Stomach smooth muscle (tissue), 2 donors: ENCODE measurements around the gene MARCHF9.

Experiments
- H3K27ac ChIP-seq: one replicate; pipeline ENCODE4 v1.7.0; 2013; ENCODE audit warnings: mild to moderate bottlenecking, low read length, inconsistent platforms
- H3K27me3 ChIP-seq, 2 donors: one replicate each; pipeline ENCODE4 v1.7.0; 2013; ENCODE audit warnings: low read length in 2 of 2; ENCODE audit not compliant: insufficient read depth in 2 of 2, control insufficient read depth in 1 of 2
- H3K36me3 ChIP-seq, 2 donors: one replicate each; pipeline ENCODE4 v1.7.0; 2013; ENCODE audit warnings: low read length in 2 of 2; ENCODE audit not compliant: control insufficient read depth in 2 of 2, insufficient read depth in 2 of 2
- H3K4me1 ChIP-seq: one replicate; pipeline ENCODE4 v1.7.0; 2013; ENCODE audit warnings: low read length; ENCODE audit not compliant: control insufficient read depth, insufficient read depth
- H3K4me3 ChIP-seq, 2 donors: one replicate each; pipeline ENCODE4 v1.7.0; 2013; ENCODE audit warnings: low read length in 2 of 2
- H3K9ac ChIP-seq, 2 donors: one replicate each; pipeline ENCODE4 v1.7.0; 2013; ENCODE audit warnings: low read length in 2 of 2, mild to moderate bottlenecking in 1 of 2
- H3K9me3 ChIP-seq, 2 donors: one replicate each; pipeline ENCODE4 v1.7.0; 2013; ENCODE audit warnings: low read length in 2 of 2; ENCODE audit not compliant: control insufficient read depth in 2 of 2
- donor health status: healthy.
- donor health status: Pancreatic carcinoma.

Gene MARCHF9

GRCh38 chr12:57740656-57741412 is 14.1 kb upstream of the MARCHF9 start:
- H3K27ac ChIP-seq = no peak overlapping the region
- H3K27me3 ChIP-seq = peaks cover 40 to 45% of the 10 kb centered on the region in 2 donors
- peaks cover 35% of the 10 kb centered on the region for H3K4me1 ChIP-seq
- no peaks in the 10 kb centered on the region for H3K36me3 ChIP-seq
- H3K9me3 ChIP-seq = no peaks in the 10 kb centered on the region
- no peak overlapping the region for H3K9ac ChIP-seq
- H3K4me3 ChIP-seq = peak overlapping the region in 1 of 2 donors; percentile 15

DNA sequence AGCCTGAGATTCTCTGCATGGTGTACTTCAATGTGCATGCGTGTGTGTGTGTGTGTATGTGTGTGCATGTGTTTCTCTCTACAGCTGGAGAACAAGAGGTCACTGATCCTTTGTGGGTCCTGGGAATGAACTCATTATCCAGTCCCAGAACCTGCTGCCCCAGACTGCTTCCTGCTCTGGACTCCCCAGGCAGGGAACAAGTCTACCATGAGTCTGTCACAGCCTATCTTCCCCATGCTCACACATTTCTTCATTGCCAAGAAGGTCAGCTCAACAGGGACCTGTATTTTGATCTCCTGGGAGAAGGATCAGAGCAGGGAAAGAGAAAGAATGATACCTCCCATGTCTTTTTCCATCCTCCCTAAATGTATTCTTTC is 13.5 kb upstream of the MARCHF9 start:
- H3K27ac ChIP-seq = no peak overlapping the region
- no peak overlapping the region for H3K9ac ChIP-seq
- H3K4me1 ChIP-seq = peaks cover 29% of the 10 kb centered on the region

GRCh38 chr12:57741844-57742738 is 12.8 kb upstream of the MARCHF9 start:
- Histone ChIP-seq H3K9me3 (no peaks in the 10 kb centered on the region), H3K4me1 (peaks cover 22% of the 10 kb centered on the region), H3K27ac (no peak overlapping the region), H3K9ac (no peak overlapping the region), H3K36me3 (no peaks in the 10 kb centered on the region), H3K27me3 (peaks cover 30 to 32% of the 10 kb centered on the region in 2 donors), H3K4me3 (no peak overlapping the region)

More for the DNA sequence above, 13.5 kb upstream of the MARCHF9 start:
- H3K9me3 ChIP-seq = no peaks in the 10 kb centered on the region
- peak overlapping the region in 1 of 2 donors; percentile 15 for H3K4me3 ChIP-seq
- H3K27me3 ChIP-seq = peaks cover 37 to 39% of the 10 kb centered on the region in 2 donors
- H3K36me3 ChIP-seq = no peaks in the 10 kb centered on the region

DNA sequence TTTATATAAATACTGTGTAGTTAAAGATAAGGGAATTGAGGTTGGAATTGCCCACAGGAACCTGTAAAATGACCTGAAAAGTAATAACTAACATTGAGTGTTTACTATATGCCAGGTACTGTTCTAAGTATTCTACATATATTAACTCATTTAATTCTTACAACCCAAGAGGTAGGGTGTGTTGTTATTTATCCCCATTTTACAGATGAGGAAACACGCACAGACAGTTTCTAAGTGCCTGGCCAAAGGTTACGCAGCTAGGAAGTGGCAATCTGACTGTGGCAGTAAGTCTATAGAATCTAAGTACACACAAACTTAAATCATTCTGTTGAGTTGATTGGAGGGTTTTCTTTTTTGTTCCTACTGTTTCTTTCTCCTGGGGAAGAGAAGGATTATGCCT is 11.1 kb upstream of the MARCHF9 start:
- peak overlapping the region; percentile 87 to 98 for H3K4me3 ChIP-seq
- peaks cover 3 to 8% of the 10 kb centered on the region in 2 donors for H3K36me3 ChIP-seq
- H3K27me3 ChIP-seq = peaks cover 17 to 28% of the 10 kb centered on the region in 2 donors

DNA sequence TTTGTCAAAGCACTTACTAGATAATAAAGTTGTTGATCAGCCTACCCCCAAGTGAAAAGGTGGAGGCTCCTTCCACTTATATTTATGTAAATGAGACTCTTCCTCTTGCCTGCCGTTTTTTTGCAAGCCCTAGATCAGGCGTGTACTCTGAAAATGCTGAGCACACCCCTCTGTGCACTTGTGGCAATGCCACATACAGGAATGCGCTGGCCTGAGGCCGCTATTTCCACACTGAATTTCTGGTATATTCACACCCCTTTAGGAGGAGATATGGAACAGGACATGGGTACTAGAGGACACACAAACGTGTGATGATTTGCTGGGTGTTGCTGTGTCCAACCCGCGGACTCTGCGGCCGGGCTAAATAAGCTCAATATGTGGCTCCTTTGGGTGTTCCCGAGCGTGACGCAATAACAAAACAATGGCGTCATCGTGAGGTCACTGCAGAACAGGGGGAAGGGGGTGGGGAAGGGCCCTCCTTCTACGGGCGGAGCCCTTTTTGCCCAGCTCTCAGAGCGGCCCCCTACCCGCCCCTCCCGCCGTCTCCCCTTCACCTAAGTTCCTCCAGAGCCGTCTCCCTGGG is 10.6 kb upstream of the MARCHF9 start:
- Histone ChIP-seq H3K36me3 (peaks cover 4 to 11% of the 10 kb centered on the region in 2 donors), H3K27me3 (peaks cover 13 to 23% of the 10 kb centered on the region in 2 donors), H3K9ac (peak overlapping the region; percentile 98 to 100), H3K9me3 (no peaks in the 10 kb centered on the region), H3K4me3 (peak overlapping the region; percentile 87 to 98), H3K27ac (peak overlapping the region; percentile 98), H3K4me1 (peaks cover 9% of the 10 kb centered on the region)

More for the DNA sequence above, 11.1 kb upstream of the MARCHF9 start:
- Histone ChIP-seq H3K9ac (no peak overlapping the region), H3K9me3 (no peaks in the 10 kb centered on the region), H3K27ac (no peak overlapping the region), H3K4me1 (peaks cover 12% of the 10 kb centered on the region)

DNA sequence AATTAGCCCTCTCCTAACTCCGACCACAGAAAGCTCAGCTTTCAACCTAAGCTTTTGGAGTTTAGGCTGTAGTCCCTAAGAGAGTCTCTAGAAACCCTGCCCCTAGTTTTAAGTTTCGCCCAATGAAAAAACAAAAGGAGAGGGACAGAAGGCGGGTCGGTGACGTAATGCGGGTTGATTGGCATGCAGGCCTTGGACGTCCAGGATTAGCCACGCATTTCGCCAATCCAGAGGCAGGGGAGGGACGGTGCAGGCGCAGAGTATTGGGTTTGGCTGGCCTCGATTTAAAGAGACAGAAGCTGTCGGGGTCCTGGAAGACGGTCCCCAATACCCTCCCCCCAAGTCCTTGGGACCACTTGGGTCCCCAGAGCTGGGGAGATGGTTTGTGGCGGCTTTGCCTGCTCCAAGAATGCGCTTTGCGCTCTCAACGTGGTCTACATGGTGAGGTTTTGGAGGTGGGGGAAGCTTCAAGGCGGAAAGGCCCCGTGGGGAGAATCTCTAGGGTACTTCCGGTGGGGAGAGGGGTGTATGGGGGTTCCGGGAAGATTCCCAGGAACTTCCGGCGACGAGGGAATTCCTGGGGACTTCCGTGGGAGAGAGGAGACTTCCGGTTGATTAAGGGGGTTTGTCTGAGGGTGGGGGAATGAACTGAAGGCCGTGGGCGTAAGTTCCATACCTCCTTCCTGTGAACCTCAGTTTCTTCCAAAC is 10.0 kb upstream of the MARCHF9 start, which contains the start of gene TSPAN31:
TSS of gene TSPAN31 (plus strand) at position 263 of the 708 bp plus-strand sequence. CDS start at position 379, 116 bp downstream.
- Histone ChIP-seq H3K27me3 (peaks cover 8 to 17% of the 10 kb centered on the region in 2 donors), H3K9me3 (no peaks in the 10 kb centered on the region), H3K27ac (peak within 1 kb of the TSS; percentile 98), H3K4me1 (peaks cover 9% of the 10 kb centered on the region), H3K9ac (peak within 1 kb of the TSS; percentile 98 to 100), H3K4me3 (peak within 1 kb of the TSS; percentile 87 to 98), H3K36me3 (peaks cover 5 to 11% of the 10 kb centered on the region in 2 donors)

DNA sequence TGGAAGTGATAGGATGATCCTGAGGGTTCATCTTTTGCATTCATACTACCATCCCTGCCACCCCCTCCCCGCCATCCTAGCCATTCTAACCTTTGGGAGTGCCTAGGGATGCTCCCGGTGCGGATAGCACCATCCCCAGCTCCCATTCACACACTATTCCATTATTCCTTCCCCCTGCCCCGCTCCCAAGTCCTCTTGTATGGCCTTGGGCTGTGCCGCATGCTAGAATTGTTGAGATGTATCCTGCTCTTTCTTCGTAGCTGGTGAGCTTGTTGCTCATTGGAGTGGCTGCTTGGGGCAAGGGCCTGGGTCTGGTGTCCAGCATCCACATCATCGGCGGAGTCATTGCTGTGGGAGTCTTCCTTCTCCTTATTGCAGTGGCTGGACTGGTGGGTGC is 9.4 kb upstream of the MARCHF9 start:
- Histone ChIP-seq H3K27ac (peak overlapping the region; percentile 98), H3K9ac (peak overlapping the region; percentile 98 to 100), H3K36me3 (peaks cover 9 to 13% of the 10 kb centered on the region in 2 donors), H3K4me3 (peak overlapping the region; percentile 87 to 98), H3K9me3 (no peaks in the 10 kb centered on the region), H3K27me3 (peaks cover 3 to 13% of the 10 kb centered on the region in 2 donors), H3K4me1 (peaks cover 9% of the 10 kb centered on the region)

DNA sequence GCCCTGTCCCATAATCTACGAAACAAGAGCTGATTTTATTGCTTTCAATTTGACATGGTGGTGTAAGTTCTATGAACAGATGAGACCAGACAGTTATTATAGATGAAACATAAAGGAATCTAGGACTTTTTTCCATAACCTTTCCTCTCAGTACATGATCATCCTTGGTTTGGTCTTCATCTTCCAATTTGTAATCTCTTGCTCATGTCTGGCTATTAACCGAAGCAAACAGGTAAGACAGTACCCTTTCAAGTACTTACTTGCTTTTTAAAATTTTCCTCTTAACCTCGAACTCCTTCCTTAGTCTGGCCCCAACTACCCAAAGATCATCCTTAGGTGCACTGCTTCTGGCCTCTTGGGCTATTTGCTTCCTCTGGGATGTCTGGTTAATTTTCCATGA is 8.9 kb upstream of the MARCHF9 start:
- Histone ChIP-seq H3K4me3 (peak overlapping the region; percentile 87 to 98), H3K9ac (peak overlapping the region in 1 of 2 donors; percentile 98), H3K36me3 (peaks cover 15% of the 10 kb centered on the region in 2 donors)

DNA sequence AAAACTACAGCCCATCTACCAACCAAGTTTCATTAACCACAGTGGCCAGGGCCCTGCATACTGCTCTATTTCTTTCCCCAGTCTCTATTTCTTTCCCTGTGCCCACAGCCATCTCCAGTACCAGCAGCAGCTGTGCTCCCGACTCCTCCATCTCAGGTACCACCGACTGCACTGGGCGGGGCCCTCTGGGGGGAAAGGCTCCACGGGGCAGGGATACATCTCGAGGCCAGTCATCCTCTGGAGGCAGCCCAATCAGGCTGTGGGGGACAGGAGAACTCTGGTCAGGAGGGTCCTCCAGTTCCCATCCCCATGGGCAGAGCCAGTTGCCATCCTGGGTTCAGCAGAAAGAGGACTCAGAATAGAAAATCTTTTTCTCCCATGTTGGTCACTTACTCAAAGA is 5.8 kb upstream of the MARCHF9 start:
- H3K27ac ChIP-seq = no peak overlapping the region
- peaks cover 15% of the 10 kb centered on the region in 2 donors for H3K36me3 ChIP-seq

More for the DNA sequence above, 8.9 kb upstream of the MARCHF9 start:
- peak overlapping the region; percentile 98 for H3K27ac ChIP-seq
- peaks cover 14% of the 10 kb centered on the region for H3K4me1 ChIP-seq
- no peaks in the 10 kb centered on the region for H3K9me3 ChIP-seq
- H3K27me3 ChIP-seq = peaks cover 3 to 8% of the 10 kb centered on the region in 2 donors

More for the DNA sequence above, 5.8 kb upstream of the MARCHF9 start:
- Histone ChIP-seq H3K27me3 (no peaks in the 10 kb centered on the region), H3K9me3 (no peaks in the 10 kb centered on the region), H3K9ac (no peak overlapping the region), H3K4me3 (no peak overlapping the region), H3K4me1 (peaks cover 26% of the 10 kb centered on the region)
